ENCODE measurements around the gene DRAXIN.

The DRAXIN gene

DNA sequence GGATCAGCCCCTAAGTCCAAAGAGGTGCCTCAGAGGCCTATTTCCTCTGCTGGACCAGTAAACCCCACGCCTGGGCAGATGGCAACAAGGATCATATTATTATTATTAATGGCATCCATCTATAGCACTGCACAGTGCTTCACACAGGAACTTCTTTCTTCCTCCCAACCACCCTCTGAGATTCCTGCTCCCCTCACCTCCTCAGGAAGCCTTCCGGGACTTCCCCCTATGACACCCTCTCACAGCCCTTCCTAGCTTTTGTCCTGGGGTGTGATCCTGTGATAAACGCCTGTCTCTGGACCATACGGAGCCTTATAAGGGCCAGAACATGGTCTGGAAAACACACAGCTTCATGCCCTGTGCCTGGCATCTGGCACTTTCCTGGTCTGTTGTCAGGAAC lies 40.5 kb upstream of the DRAXIN start:
- no peak for TF ChIP-seq ZNF274 (IDR thresholded peaks at IDR 0.05; ENCODE audit: low read depth, low read length)
- no peak overlapping the region for H3K4me3 ChIP-seq (ENCODE audit: low read length)

DNA sequence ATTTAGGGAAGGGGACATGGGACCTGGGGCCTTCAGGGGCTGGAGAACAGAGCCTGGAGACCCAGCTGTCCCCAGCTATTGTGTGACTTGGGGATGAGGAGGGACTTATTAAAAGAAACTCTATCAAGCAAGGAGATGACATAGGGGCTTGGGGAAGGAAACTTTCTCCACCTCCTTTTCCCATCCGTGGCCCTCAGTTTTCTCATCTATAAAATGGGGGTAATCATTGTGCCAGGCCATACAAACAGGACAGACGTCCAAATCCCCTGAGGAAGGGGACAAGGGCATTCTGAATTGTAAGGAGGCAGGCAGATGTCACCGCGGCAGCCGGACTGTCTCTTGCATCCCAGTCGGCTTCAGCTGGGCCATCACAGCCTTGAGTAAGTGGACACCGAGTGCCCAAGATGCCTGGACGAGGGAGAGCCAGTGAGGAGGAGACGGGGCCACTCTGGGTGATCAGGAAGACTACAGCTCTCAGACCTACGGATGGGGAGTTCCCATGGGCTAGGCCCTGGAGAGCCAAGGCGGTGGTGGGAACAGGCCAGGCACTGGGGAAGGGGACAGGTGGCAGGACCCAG lies 39.2 kb upstream of the DRAXIN start:
- no peak overlapping the region for H3K4me3 ChIP-seq (ENCODE audit: low read length)
- TF ChIP-seq ZNF274 (IDR thresholded peaks at IDR 0.05; ENCODE audit: low read depth, low read length), result no peak

DNA sequence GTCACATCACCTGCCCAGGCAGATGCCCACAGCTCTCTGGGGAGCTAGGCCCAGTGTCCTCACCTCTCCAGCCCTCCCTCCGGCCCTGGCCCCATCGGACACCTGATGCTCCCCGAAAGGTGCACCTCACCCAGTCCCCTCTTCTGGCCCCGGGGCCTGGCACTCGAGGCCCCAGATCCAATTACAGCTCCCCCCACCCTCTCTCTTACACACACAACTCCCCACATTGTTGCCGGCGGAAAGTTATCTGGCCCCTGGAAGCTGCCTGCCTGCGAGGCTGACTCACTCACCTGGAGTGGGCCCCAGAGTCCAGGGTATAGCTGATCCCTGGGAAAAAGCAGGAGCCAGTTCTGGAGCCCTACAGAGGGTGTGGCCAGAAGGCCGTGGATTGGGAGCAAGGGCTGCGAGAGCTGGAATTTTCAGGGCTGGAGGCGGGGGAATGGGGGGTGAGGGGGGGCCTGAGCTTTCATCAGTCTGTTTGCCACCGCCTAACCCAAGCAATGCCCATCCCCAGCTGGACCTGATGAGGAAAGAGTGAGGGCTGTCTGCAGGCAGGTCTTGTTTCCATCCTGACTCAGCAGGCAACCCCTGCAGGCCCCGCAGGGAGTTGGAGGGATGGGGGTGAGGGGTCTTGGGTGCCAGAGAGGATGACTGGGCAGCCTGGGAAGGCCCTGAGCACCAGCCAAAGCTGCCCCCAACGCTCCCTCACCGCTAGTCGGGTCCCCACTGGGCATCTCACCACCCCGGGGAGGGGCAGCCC lies 38.2 kb upstream of the DRAXIN start:
- H3K4me3 ChIP-seq (ENCODE audit: low read length), result no peak overlapping the region

DNA sequence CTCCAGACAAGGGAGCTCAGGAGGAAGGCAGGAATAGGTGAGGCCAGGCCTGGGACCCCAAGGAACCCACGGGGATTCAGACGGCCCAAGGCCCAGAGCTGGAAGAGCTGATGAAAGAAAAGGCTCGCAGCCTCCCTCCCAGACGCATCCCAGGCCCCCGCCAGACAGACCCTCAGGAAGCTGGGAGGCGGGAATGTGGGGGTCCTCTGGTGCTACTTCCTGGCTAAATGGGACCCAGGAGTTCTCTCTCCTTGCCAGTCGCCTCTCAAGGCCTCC lies 37.7 kb upstream of the DRAXIN start:
- no peak overlapping the region for H3K4me3 ChIP-seq (ENCODE audit: low read length)

More for the DNA sequence above, 38.2 kb upstream of the DRAXIN start:
- no peak for TF ChIP-seq ZNF274 (IDR thresholded peaks at IDR 0.05; ENCODE audit: low read depth, low read length)

DNA sequence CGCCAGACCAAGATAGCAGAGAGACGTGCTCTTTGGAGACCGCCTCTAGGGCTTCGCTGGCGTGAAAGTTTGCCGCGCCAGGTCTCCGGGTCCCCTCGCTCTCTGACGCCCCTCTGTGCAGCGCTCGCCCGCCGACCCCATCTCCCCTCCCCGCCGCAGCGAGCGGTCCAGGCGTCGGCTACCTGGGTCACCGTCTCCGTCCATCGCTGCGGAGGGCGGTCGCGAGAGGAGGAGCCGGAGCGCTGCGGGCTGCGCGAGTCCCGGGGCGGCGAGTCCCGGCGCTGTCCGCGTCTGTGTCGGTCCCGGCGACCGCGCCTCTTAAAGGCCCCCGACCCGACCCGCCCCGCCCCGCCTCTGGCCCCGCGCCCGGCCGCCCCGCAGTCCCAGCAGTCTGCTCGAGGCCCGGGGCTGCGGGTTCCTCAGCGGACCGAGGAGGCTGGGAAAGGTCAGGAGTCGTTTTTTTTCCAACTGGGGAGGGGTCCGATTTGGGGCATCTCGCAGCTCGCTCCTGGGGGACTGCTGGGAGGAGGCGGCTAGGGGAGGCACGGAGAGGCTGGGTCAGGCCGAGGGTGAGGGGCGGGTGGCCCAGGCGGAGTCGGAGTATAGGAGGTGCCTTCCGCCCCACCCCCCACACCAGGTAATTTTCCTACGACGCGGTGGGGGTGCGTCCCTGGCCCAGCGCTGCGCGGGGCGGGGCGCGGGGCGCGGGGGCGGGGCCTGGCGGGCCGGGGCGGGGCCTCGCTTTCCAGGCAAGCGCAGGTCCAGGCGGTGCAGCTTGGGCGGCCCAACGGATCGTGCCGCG lies 37.2 kb upstream of the DRAXIN start, which contains the start of the genes FBXO2 and FBXO44:
TSS of gene FBXO2 (minus strand) at position 293 of the 802 bp plus-strand sequence. CDS start at position 204, 89 bp downstream.
TSS of gene FBXO44 (plus strand) at position 741 of the 802 bp plus-strand sequence. CDS start 959 bp downstream, outside the sequence.
- peak within 1 kb of the TSS; percentile 71 for H3K4me3 ChIP-seq (ENCODE audit: low read length)
- TF ChIP-seq ZNF274 (IDR thresholded peaks at IDR 0.05; ENCODE audit: low read depth, low read length), result no peak

More for the DNA sequence above, 37.7 kb upstream of the DRAXIN start:
- TF ChIP-seq ZNF274 (IDR thresholded peaks at IDR 0.05; ENCODE audit: low read depth, low read length), result no peak

DNA sequence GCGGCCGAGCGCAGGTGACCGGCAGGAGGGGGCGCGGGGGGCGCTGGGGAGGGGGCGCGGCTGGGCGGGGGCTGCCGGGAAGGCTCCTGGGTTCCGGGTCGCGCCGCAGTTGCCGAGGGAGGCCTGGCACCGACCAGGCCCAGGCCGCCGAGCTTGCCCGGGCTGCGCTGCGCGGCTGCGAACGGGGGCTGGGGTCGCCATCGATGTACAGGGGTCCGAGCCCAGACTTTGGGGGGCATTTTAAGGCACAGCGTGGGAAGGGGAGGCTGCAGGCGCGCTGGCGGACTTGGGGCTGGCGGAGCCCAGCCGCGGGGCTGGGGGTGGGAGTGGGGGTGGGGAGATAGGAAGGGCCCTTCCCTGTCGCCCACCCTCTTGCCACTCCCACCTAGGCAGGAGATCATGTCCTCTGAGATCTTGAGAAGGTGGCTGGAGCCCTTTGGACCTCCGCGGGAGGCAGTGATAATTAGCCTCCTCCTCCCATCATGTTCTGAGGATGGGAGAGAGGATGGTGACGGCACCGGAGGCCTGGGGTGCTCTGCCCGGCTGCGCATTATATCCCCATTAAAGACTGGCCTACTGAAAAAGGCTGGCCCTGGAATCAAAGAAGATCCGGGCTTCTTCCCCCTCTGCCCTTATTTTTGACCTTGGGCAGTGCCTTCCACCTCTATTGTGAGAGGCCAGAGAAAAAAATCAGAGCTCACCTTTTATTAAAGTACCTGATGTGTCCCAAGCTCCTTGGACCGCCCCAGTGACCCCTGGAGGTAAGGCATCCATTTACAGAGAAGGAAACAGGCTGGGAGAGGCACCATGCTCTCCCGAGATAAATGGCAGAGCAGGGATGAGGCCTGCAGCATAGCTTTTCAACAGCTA lies 36.3 kb upstream of the DRAXIN start:
- no peak for TF ChIP-seq ZNF274 (IDR thresholded peaks at IDR 0.05; ENCODE audit: low read depth, low read length)
- peak overlapping the region; percentile 58 for H3K4me3 ChIP-seq (ENCODE audit: low read length)

DNA sequence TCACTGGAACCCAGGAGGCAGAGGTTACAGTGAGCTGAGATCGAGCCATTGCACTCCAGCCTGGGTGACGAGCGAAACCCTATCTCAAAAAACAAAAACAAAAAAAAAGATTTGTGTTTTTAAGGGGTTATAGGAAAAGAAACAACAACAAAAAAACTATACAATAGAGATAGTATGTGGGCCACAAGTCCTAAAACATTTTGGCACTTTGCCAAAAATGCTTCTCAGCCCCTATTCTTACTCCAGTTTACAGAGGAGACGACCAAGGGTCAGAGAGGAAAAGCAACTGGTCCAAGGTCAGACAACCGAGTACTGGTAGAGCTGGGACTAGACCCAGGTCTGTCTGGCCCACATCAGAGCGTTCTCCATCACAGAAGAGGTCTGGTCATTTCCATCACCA lies 33.9 kb upstream of the DRAXIN start:
- no peak for TF ChIP-seq ZNF274 (IDR thresholded peaks at IDR 0.05; ENCODE audit: low read depth, low read length)
- H3K4me3 ChIP-seq (ENCODE audit: low read length), result no peak overlapping the region

- no peak overlapping the region for H3K4me3 ChIP-seq (ENCODE audit: low read length)
- TF ChIP-seq ZNF274 (IDR thresholded peaks at IDR 0.05; ENCODE audit: low read depth, low read length), result no peak
Measured at GRCh38 chr1:11658542-11658941, 33.0 kb upstream of the DRAXIN start.

- no peak overlapping the region for H3K4me3 ChIP-seq (ENCODE audit: low read length)
- no peak for TF ChIP-seq ZNF274 (IDR thresholded peaks at IDR 0.05; ENCODE audit: low read depth, low read length)
Measured at GRCh38 chr1:11659748-11660147, 31.8 kb upstream of the DRAXIN start.

- no peak for TF ChIP-seq ZNF274 (IDR thresholded peaks at IDR 0.05; ENCODE audit: low read depth, low read length)
- no peak overlapping the region for H3K4me3 ChIP-seq (ENCODE audit: low read length)
Measured at GRCh38 chr1:11661103-11661502, 30.4 kb upstream of the DRAXIN start.

- peak overlapping the region; percentile 56; the same call in 1 of the 2 replicates for H3K4me3 ChIP-seq (ENCODE audit: low read length)
- TF ChIP-seq ZNF274 (IDR thresholded peaks at IDR 0.05; ENCODE audit: low read depth, low read length), result no peak
Measured at GRCh38 chr1:11664336-11665065, 27.0 kb upstream of the DRAXIN start.

GRCh38 chr1:11668516-11668915 lies 23.0 kb upstream of the DRAXIN start:
- H3K4me3 ChIP-seq (ENCODE audit: low read length), result no peak overlapping the region
- TF ChIP-seq ZNF274 (IDR thresholded peaks at IDR 0.05; ENCODE audit: low read depth, low read length), result no peak

GRCh38 chr1:11670747-11671146 lies 20.8 kb upstream of the DRAXIN start:
- no peak overlapping the region for H3K4me3 ChIP-seq (ENCODE audit: low read length)
- no peak for TF ChIP-seq ZNF274 (IDR thresholded peaks at IDR 0.05; ENCODE audit: low read depth, low read length)
